Liver (tissue), 9 donors: ENCODE data around the gene RNF222. TPM values are rescaled to one million over a fixed set of nuclear protein-coding genes. Genes with fewer than 3 reads are reported as not detected.
"Not testable (repeated sequence)": the region's sequence is repeated elsewhere in the genome, so short reads cannot be mapped to it uniquely, and the experiment has no call there.

ENCODE experiments used
- DNase-seq: peaks from one replicate; pipeline ENCODE4 v3.0.0-alpha.2; 2017; ENCODE audit warnings: low spot score
- H3K27ac ChIP-seq, 2 donors: one replicate each; pipeline ENCODE4 v1.7.0; 2013; ENCODE audit warnings: inconsistent platforms in 2 of 2, low read length in 2 of 2, control low read depth in 1 of 2, low read depth in 1 of 2, mild to moderate bottlenecking in 1 of 2
- H3K27me3 ChIP-seq, 4 donors: one replicate each; pipeline versions ENCODE4 v1.6.1 to v1.7.0; 2013; ENCODE audit warnings: low read length in 3 of 4, inconsistent platforms in 1 of 4, mild to moderate bottlenecking in 1 of 4, moderate library complexity in 1 of 4; ENCODE audit not compliant: control insufficient read depth in 4 of 4, insufficient read depth in 4 of 4
- H3K36me3 ChIP-seq, 4 donors: one replicate each; pipeline versions ENCODE4 v1.6.1 to v1.7.0; 2013; ENCODE audit warnings: low read length in 3 of 4, mild to moderate bottlenecking in 3 of 4, low read depth in 1 of 4, moderate library complexity in 1 of 4; ENCODE audit not compliant: control insufficient read depth in 4 of 4, insufficient read depth in 3 of 4
- H3K4me1 ChIP-seq, 4 donors: one replicate each; pipeline versions ENCODE4 v1.6.1 to v1.7.0; 2013; ENCODE audit warnings: low read length in 3 of 4, mild to moderate bottlenecking in 3 of 4, moderate library complexity in 1 of 4; ENCODE audit not compliant: control insufficient read depth in 4 of 4, insufficient read depth in 4 of 4
- H3K4me3 ChIP-seq, 3 donors: one replicate each; pipeline versions ENCODE4 v1.6.1 to v1.7.0; 2013; ENCODE audit warnings: low read length in 3 of 3, control low read depth in 1 of 3, low read depth in 1 of 3, mild to moderate bottlenecking in 1 of 3
- H3K9ac ChIP-seq, 2 donors: one replicate each; pipeline ENCODE4 v1.7.0; 2013; ENCODE audit warnings: low read length in 2 of 2, mild to moderate bottlenecking in 2 of 2, moderate library complexity in 2 of 2, control low read depth in 1 of 2, low read depth in 1 of 2
- H3K9me3 ChIP-seq, 4 donors: one replicate each; pipeline versions ENCODE4 v1.6.1 to v1.7.0; 2013; ENCODE audit warnings: low read length in 3 of 4; ENCODE audit not compliant: control insufficient read depth in 4 of 4
- EGR1 ChIP-seq, 2 donors: IDR thresholded peaks; 2 replicates each; pipeline ENCODE4 v1.6.1; 2016 to 2018; ENCODE audit warnings: antibody characterized with exemption in 2 of 2, low read depth in 2 of 2
- FOXA1 ChIP-seq: IDR thresholded peaks from 2 replicates; pipeline ENCODE4 v1.6.1; 2016; ENCODE audit warnings: antibody characterized with exemption
- FOXA2 ChIP-seq: IDR thresholded peaks from 2 replicates; pipeline ENCODE4 v1.6.1; 2016; ENCODE audit warnings: antibody characterized with exemption
- GABPA ChIP-seq, 2 donors: IDR thresholded peaks in 1 of 2; conservative IDR thresholded peaks in 1 of 2; 2 replicates each; pipeline ENCODE4 v1.6.1; 2016; ENCODE audit warnings: antibody characterized with exemption in 2 of 2, mild to moderate bottlenecking in 1 of 2, moderate library complexity in 1 of 2
- HNF4A ChIP-seq, 2 donors: conservative IDR thresholded peaks; 2 replicates each; pipeline ENCODE4 v1.6.1; 2016; ENCODE audit warnings: antibody characterized with exemption in 2 of 2, mild to moderate bottlenecking in 2 of 2
- HNF4G ChIP-seq: IDR thresholded peaks from 2 replicates; pipeline ENCODE4 v1.6.1; 2016; ENCODE audit warnings: antibody characterized with exemption
- JUND ChIP-seq, 2 donors: IDR thresholded peaks; 2 replicates each; pipeline ENCODE4 v1.6.1; 2016; ENCODE audit warnings: antibody characterized with exemption in 2 of 2
- NR2F2 ChIP-seq: IDR thresholded peaks from 2 replicates; pipeline ENCODE4 v1.6.1; 2016; ENCODE audit warnings: antibody characterized with exemption
- RAD21 ChIP-seq, 2 donors: IDR thresholded peaks; 2 replicates each; pipeline ENCODE4 v1.6.1; 2016; ENCODE audit warnings: antibody characterized with exemption in 2 of 2, mild to moderate bottlenecking in 2 of 2
- RXRA ChIP-seq, 2 donors: IDR thresholded peaks; 2 replicates each; pipeline ENCODE4 v1.6.1; 2017 to 2018; ENCODE audit warnings: antibody characterized with exemption in 2 of 2, mild to moderate bottlenecking in 1 of 2
- SP1 ChIP-seq: IDR thresholded peaks from 2 replicates; pipeline ENCODE4 v1.6.1; 2018; ENCODE audit warnings: antibody characterized with exemption, mild to moderate bottlenecking
- TAF1 ChIP-seq: conservative IDR thresholded peaks from 2 replicates; pipeline ENCODE4 v1.6.1; 2016; ENCODE audit warnings: antibody characterized with exemption, mild to moderate bottlenecking
- YY1 ChIP-seq: IDR thresholded peaks from 2 replicates; pipeline ENCODE4 v1.6.1; 2016; ENCODE audit warnings: antibody characterized with exemption, mild to moderate bottlenecking
- WGBS: extraction: QIAGEN DNeasy Blood & Tissue Kit; methylation state at CpG from one replicate; pipeline ENCODE4 v1.1.7; 2013; 5-methylcytosine and 5-hydroxymethylcytosine counted together
- polyA plus RNA-seq, 2 donors: library from polyadenylated mRNA; stranded (reverse) in 1 of 2; unstranded in 1 of 2; fragments of 200-250 nt in 1 of 2; fragments of >200 nt in 1 of 2; fragmentation: Nextera tagmentation in 1 of 2; extraction: Ambion mirVana in 1 of 2; gene quantifications; one replicate each; pipeline versions ENCODE4 v1.2.1 to v1.2.3, GENCODE V29; 2013 to 2015
- total RNA-seq, 2 donors: library from RNA; depleted of rRNA; stranded (reverse); fragments of >200 nt; gene quantifications; one replicate each; pipeline ENCODE4 v1.2.3, GENCODE V29; 2014
- TF ChIP-seq, protein P1 (sequence below): fragments of 150-350 bp; IDR thresholded peaks from 2 replicates; pipeline ENCODE4 v1.5.1; 2017; ENCODE audit warnings: improper control_type of control experiment, low read depth, low read length; ENCODE audit not compliant: missing input control
- TF ChIP-seq, protein P2 (sequence below): IDR thresholded peaks from 2 replicates; pipeline ENCODE4 v1.6.1; 2016; ENCODE audit warnings: antibody characterized with exemption
- TF ChIP-seq, protein P3 (sequence below): IDR thresholded peaks from 2 replicates; pipeline ENCODE4 v1.6.1; 2016; ENCODE audit warnings: antibody characterized with exemption
- TF ChIP-seq, protein P4 (sequence below): IDR thresholded peaks from 2 replicates; pipeline ENCODE4 v1.6.1; 2016; ENCODE audit warnings: antibody characterized with exemption
- TF ChIP-seq, protein P5 (sequence below): IDR thresholded peaks from 2 replicates; pipeline ENCODE4 v1.6.1; 2016; ENCODE audit warnings: antibody characterized with exemption, mild to moderate bottlenecking
- donor health status: healthy.
- donor health status: healthy.
- donor health status: healthy.
- donor health status: healthy.
- donor health status: healthy.

RNF222 gene
- total and polyA plus RNA-seq, 4 donors = not detected

DNA sequence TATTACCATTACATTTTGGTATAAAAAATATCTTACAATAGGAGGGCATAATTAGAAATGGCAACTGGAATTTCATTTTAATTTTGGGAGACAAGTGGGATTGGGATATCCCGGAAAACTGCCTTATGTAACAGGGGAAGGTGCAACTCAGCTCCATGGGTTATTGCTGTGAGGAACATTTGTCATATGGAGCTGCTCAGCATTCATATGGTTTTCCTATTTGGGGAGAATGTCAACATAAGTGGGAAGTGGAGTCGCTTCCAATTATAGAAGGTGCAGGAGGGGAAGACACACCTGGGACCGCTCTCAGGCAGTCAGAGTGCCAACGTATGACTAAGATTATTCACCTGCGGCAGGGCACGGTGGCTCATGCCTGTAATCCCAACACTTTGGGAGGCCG lies 47.3 kb downstream of the RNF222 start:
- Histone ChIP-seq H3K9ac (no peak overlapping the region), H3K9me3 (no peaks in the 10 kb centered on the region), H3K27ac (no peak overlapping the region), H3K27me3 (peaks cover 0 to 2% (median 0%) of the 10 kb centered on the region in 4 donors), H3K4me1 (no peaks in the 10 kb centered on the region), H3K36me3 (no peaks in the 10 kb centered on the region), H3K4me3 (no peak overlapping the region)
- TF ChIP-seq TAF1 (no peak), NR2F2 (no peak), YY1 (no peak), HNF4G (no peak)
- 90% methylated on average over 7 of the region's 7 CpGs for WGBS
- no peak for DNase-seq

DNA sequence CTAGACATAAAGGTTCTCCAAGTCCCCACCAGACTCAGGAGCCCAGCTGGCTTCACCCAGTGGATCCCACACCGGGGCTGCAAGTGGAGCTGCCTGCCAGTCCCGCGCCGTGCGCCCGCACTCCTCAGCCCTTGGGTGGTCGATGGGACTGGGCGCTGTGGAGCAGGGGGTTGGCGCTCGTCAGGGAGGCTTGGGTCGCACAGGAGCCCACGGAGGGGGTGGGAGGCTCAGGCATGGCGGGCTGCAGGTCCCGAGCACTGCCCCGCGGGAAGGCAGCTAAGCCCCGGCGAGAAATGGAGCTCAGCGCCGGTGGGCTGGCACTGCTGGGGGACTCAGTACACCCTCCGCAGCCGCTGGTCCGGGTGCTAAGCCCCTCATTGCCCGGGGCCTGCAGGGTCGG lies 50.6 kb downstream of the RNF222 start:
- not testable (repeated sequence) for H3K9me3 ChIP-seq, H3K27ac ChIP-seq, H3K4me1 ChIP-seq, DNase-seq, H3K9ac ChIP-seq, H3K4me3 ChIP-seq, H3K36me3 ChIP-seq, H3K27me3 ChIP-seq
- WGBS = 50% methylated on average over 25 of the region's 25 CpGs

DNA sequence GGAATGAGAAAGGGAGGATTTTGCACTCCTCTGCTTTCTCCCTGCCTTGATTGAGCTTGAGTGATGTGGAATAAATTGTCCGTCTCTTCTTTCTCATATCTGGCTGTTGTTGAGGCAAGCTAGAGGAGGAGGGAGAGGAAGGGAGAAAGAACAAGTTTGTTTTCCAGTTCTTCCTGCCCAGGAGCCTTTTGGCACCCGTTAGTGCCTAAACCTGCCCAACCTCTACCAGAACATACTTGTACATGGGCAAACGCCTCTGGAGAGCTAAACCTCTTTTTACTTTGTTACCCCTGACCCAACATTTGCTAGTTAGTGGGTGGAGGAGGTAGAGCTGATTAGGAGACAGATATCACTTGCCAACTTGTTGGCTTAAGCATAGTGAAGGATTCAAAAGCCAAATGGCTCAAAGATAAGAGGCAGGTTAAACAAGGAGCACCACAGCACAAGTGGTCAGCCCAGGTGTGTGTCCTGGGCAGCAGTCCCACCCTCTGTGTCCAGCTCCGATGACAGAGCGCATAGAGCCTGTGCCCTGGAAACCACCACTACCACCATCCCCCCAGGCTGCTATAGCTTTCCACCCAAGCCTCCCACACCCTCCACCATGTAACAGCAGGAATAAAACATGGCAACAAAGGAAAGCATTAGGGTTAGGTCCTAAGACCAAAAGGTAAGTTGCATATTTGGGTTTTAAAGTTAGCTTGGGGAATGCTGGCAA lies 51.5 kb downstream of the RNF222 start:
- no peak for TF ChIP-seq RAD21 (IDR thresholded peaks at IDR 0.05)
- no peak for TF ChIP-seq HNF4A (conservative IDR thresholded peaks at IDR 0.05)
- TF ChIP-seq YY1 = no peak
- TF ChIP-seq, protein P1, sequence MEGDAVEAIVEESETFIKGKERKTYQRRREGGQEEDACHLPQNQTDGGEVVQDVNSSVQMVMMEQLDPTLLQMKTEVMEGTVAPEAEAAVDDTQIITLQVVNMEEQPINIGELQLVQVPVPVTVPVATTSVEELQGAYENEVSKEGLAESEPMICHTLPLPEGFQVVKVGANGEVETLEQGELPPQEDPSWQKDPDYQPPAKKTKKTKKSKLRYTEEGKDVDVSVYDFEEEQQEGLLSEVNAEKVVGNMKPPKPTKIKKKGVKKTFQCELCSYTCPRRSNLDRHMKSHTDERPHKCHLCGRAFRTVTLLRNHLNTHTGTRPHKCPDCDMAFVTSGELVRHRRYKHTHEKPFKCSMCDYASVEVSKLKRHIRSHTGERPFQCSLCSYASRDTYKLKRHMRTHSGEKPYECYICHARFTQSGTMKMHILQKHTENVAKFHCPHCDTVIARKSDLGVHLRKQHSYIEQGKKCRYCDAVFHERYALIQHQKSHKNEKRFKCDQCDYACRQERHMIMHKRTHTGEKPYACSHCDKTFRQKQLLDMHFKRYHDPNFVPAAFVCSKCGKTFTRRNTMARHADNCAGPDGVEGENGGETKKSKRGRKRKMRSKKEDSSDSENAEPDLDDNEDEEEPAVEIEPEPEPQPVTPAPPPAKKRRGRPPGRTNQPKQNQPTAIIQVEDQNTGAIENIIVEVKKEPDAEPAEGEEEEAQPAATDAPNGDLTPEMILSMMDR = no peak
- TF ChIP-seq, protein P2, sequence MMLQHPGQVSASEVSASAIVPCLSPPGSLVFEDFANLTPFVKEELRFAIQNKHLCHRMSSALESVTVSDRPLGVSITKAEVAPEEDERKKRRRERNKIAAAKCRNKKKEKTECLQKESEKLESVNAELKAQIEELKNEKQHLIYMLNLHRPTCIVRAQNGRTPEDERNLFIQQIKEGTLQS = no peak
- TF ChIP-seq, protein P3, sequence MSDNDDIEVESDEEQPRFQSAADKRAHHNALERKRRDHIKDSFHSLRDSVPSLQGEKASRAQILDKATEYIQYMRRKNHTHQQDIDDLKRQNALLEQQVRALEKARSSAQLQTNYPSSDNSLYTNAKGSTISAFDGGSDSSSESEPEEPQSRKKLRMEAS = no peak
- no peak for TF ChIP-seq SP1
- no peak for TF ChIP-seq HNF4G
- TF ChIP-seq, protein P4, sequence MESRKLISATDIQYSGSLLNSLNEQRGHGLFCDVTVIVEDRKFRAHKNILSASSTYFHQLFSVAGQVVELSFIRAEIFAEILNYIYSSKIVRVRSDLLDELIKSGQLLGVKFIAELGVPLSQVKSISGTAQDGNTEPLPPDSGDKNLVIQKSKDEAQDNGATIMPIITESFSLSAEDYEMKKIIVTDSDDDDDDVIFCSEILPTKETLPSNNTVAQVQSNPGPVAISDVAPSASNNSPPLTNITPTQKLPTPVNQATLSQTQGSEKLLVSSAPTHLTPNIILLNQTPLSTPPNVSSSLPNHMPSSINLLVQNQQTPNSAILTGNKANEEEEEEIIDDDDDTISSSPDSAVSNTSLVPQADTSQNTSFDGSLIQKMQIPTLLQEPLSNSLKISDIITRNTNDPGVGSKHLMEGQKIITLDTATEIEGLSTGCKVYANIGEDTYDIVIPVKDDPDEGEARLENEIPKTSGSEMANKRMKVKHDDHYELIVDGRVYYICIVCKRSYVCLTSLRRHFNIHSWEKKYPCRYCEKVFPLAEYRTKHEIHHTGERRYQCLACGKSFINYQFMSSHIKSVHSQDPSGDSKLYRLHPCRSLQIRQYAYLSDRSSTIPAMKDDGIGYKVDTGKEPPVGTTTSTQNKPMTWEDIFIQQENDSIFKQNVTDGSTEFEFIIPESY = no peak
- TF ChIP-seq GABPA (IDR thresholded peaks at IDR 0.05 in 1 of 2, conservative IDR thresholded peaks at IDR 0.05 in 1 of 2) = no peak
- TF ChIP-seq NR2F2 = no peak
- no peak for TF ChIP-seq FOXA1
- TF ChIP-seq JUND (IDR thresholded peaks at IDR 0.05) = no peak
- no peak for TF ChIP-seq RXRA (IDR thresholded peaks at IDR 0.05)
- TF ChIP-seq FOXA2 = no peak
- no peak for TF ChIP-seq EGR1 (IDR thresholded peaks at IDR 0.05; ENCODE audit: low read depth in 2 of 2)
- TF ChIP-seq, protein P5, sequence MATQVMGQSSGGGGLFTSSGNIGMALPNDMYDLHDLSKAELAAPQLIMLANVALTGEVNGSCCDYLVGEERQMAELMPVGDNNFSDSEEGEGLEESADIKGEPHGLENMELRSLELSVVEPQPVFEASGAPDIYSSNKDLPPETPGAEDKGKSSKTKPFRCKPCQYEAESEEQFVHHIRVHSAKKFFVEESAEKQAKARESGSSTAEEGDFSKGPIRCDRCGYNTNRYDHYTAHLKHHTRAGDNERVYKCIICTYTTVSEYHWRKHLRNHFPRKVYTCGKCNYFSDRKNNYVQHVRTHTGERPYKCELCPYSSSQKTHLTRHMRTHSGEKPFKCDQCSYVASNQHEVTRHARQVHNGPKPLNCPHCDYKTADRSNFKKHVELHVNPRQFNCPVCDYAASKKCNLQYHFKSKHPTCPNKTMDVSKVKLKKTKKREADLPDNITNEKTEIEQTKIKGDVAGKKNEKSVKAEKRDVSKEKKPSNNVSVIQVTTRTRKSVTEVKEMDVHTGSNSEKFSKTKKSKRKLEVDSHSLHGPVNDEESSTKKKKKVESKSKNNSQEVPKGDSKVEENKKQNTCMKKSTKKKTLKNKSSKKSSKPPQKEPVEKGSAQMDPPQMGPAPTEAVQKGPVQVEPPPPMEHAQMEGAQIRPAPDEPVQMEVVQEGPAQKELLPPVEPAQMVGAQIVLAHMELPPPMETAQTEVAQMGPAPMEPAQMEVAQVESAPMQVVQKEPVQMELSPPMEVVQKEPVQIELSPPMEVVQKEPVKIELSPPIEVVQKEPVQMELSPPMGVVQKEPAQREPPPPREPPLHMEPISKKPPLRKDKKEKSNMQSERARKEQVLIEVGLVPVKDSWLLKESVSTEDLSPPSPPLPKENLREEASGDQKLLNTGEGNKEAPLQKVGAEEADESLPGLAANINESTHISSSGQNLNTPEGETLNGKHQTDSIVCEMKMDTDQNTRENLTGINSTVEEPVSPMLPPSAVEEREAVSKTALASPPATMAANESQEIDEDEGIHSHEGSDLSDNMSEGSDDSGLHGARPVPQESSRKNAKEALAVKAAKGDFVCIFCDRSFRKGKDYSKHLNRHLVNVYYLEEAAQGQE = no peak
- no peak for TF ChIP-seq TAF1
- Histone ChIP-seq H3K9me3 (no peaks in the 10 kb centered on the region), H3K36me3 (no peaks in the 10 kb centered on the region), H3K27ac (no peak overlapping the region), H3K4me3 (no peak overlapping the region), H3K27me3 (peaks cover 0 to 2% (median 0%) of the 10 kb centered on the region in 4 donors), H3K4me1 (no peaks in the 10 kb centered on the region), H3K9ac (no peak overlapping the region)
- 43% methylated on average over 5 of the region's 5 CpGs for WGBS
- DNase-seq = no peak
